ENCODE results near the gene PCSK9. TPM values are rescaled to one million over a fixed set of nuclear protein-coding genes. Genes with fewer than 3 reads are reported as not detected.

The PCSK9 gene
- polyA plus RNA-seq, 2 of the 4 experiments (the other 2 are of a cell fraction): 1.7 to 7.3 TPM

- Histone ChIP-seq H3K4me2 (no peak overlapping the region), H3K27ac (no peak overlapping the region), H3K4me3 (no peak overlapping the region), H3K9me3 (no peaks in the 10 kb centered on the region), H3K4me1 (peaks cover 16% of the 10 kb centered on the region)
- no peak for FAIRE-seq
- TF ChIP-seq EP300 (IDR thresholded peaks at IDR 0.05): no peak
- no peak for TF ChIP-seq GATA3 (IDR thresholded peaks at IDR 0.05; ENCODE audit: borderline replicate concordance)
- no peak for TF ChIP-seq ESRRA (IDR thresholded peaks at IDR 0.05; ENCODE audit: borderline replicate concordance, low read length)
- TF ChIP-seq, protein P1, sequence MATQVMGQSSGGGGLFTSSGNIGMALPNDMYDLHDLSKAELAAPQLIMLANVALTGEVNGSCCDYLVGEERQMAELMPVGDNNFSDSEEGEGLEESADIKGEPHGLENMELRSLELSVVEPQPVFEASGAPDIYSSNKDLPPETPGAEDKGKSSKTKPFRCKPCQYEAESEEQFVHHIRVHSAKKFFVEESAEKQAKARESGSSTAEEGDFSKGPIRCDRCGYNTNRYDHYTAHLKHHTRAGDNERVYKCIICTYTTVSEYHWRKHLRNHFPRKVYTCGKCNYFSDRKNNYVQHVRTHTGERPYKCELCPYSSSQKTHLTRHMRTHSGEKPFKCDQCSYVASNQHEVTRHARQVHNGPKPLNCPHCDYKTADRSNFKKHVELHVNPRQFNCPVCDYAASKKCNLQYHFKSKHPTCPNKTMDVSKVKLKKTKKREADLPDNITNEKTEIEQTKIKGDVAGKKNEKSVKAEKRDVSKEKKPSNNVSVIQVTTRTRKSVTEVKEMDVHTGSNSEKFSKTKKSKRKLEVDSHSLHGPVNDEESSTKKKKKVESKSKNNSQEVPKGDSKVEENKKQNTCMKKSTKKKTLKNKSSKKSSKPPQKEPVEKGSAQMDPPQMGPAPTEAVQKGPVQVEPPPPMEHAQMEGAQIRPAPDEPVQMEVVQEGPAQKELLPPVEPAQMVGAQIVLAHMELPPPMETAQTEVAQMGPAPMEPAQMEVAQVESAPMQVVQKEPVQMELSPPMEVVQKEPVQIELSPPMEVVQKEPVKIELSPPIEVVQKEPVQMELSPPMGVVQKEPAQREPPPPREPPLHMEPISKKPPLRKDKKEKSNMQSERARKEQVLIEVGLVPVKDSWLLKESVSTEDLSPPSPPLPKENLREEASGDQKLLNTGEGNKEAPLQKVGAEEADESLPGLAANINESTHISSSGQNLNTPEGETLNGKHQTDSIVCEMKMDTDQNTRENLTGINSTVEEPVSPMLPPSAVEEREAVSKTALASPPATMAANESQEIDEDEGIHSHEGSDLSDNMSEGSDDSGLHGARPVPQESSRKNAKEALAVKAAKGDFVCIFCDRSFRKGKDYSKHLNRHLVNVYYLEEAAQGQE (IDR thresholded peaks at IDR 0.05): no peak
- ChIA-PET CTCF (interaction anchor here (1.0 kb wide), 1 partner anchor 34 kb away, joined by 4 read pairs; no protein-coding TSS in a partner anchor), POLR2A (no interaction called here)
- DNase-seq (ENCODE audit: low read depth in 1 of 2, low spot score in 1 of 2): no peak
- no peak for ATAC-seq
- WGBS (ENCODE audit: missing lambda C conversion rate): 92% methylated on average over 3 of the region's 4 CpGs
These were observed 26.3 kb downstream of the PCSK9 start for GRCh38 chr1:55065648-55066047.

GRCh38 chr1:55067022-55067778 is 27.9 kb downstream of the PCSK9 start:
- Histone ChIP-seq H3K4me1 (peaks cover 16% of the 10 kb centered on the region), H3K4me3 (no peak overlapping the region), H3K4me2 (no peak overlapping the region), H3K9me3 (no peaks in the 10 kb centered on the region), H3K27ac (no peak overlapping the region)
- FAIRE-seq (no peak), ATAC-seq (no peak), DNase-seq (ENCODE audit: low read depth in 1 of 2, low spot score in 1 of 2) (no peak)
- TF ChIP-seq NFE2L2 (conservative IDR thresholded peaks at IDR 0.05; ENCODE audit: low read length) (no peak), FOSB (CRISPR knock-in tag; IDR thresholded peaks at IDR 0.05) (no peak)
- WGBS (ENCODE audit: missing lambda C conversion rate): 94% methylated on average over 17 of the region's 17 CpGs
- ChIA-PET POLR2A (no interaction called here), CTCF (no interaction called here)

- no peaks in the 10 kb centered on the region for H3K9me3 ChIP-seq
- H3K27ac ChIP-seq: no peak overlapping the region
- FAIRE-seq (no peak), DNase-seq (ENCODE audit: low read depth in 1 of 2, low spot score in 1 of 2) (no peak), ATAC-seq (no peak)
- ChIA-PET CTCF (no interaction called here), POLR2A (no interaction called here)
- TF ChIP-seq JUN (IDR thresholded peaks at IDR 0.05) (no peak), GATA3 (IDR thresholded peaks at IDR 0.05; ENCODE audit: borderline replicate concordance) (no peak), BHLHE40 (IDR thresholded peaks at IDR 0.05; ENCODE audit: low read depth, low read length) (no peak), HOXB5 (CRISPR knock-in tag; IDR thresholded peaks at IDR 0.05) (no peak), ELK1 (IDR thresholded peaks at IDR 0.05; ENCODE audit: low read depth, low read length) (no peak), HOXB13 (CRISPR knock-in tag; IDR thresholded peaks at IDR 0.05; ENCODE audit: low read depth) (no peak), EP300 (IDR thresholded peaks at IDR 0.05) (no peak), ZFP36 (IDR thresholded peaks at IDR 0.05; ENCODE audit: borderline replicate concordance, partially characterized antibody) (no peak), SREBF2 (IDR thresholded peaks at IDR 0.05) (no peak), POLR2AphosphoS2 (conservative IDR thresholded peaks at IDR 0.05; ENCODE audit: low read length) (no peak), NR3C1 (IDR thresholded peaks at IDR 0.05) (no peak), ESRRA (IDR thresholded peaks at IDR 0.05; ENCODE audit: borderline replicate concordance, low read length) (no peak), CTCF (IDR thresholded peaks at IDR 0.05) (no peak), RCOR1 (IDR thresholded peaks at IDR 0.05; ENCODE audit: low read depth, low read length) (no peak)
- TF ChIP-seq, protein P1 (IDR thresholded peaks at IDR 0.05): no peak
- H3K4me2 ChIP-seq: no peak overlapping the region
- WGBS (ENCODE audit: missing lambda C conversion rate): 81% methylated on average over 1 of the region's 1 CpG
- peaks cover 16% of the 10 kb centered on the region for H3K4me1 ChIP-seq
- H3K4me3 ChIP-seq: no peak overlapping the region
These were observed 28.6 kb downstream of the PCSK9 start for GRCh38 chr1:55067914-55068313.

Data from A549 (cell line).